ENCODE results near the gene AGAP2. TPM values are rescaled to one million over a fixed set of nuclear protein-coding genes. Genes with fewer than 3 reads are reported as not detected.
"Not testable (repeated sequence)": the region's sequence is repeated elsewhere in the genome, so short reads cannot be mapped to it uniquely, and the experiment has no call there.

Gene AGAP2
- polyA plus RNA-seq, 3 donors from 2014 or later = 1.4 to 10.5 (median 3.2) TPM

GRCh38 chr12:57726151-57726883 lies 12.2 kb downstream of the AGAP2 start:
- H3K27ac Mint-ChIP-seq = peak overlapping the region in 1 of 6 donors; percentile 61
- DNase-seq = peak in 1 of 3 donors; percentile 31
- H3K4me3 Mint-ChIP-seq = peak overlapping the region in 2 of 5 donors; percentile 69 to 78
- H3K4me1 Mint-ChIP-seq = peaks cover 6 to 10% of the 10 kb centered on the region in 2 donors
- H3K27me3 Mint-ChIP-seq (ENCODE audit: low read depth in 3 of 3) = peaks cover 0 to 6% (median 2%) of the 10 kb centered on the region in 3 donors
- no peaks in the 10 kb centered on the region for H3K9me3 Mint-ChIP-seq
- peaks cover 12 to 36% (median 18%) of the 10 kb centered on the region in 3 donors for H3K36me3 Mint-ChIP-seq

DNA sequence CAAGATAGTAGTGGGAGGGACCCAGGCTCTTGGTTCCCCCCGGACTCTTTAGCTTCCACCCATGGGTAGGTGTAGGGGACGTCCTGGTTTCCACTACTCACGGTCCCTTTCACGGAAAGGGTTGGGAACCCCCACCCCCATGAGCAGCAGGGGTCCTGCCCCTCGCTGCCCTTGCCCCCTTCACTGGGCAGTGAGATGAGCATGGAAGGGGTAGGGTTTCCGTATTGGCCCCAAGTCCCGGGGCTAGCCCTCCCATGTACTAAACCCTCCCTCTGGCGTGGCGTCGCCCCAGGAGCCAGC lies 12.7 kb downstream of the AGAP2 start:
- no peak for DNase-seq
- Mint-ChIP-seq H3K9me3 (no peaks in the 10 kb centered on the region), H3K27me3 (ENCODE audit: low read depth in 3 of 3) (peaks cover 2 to 6% (median 2%) of the 10 kb centered on the region in 3 donors), H3K4me3 (no peak overlapping the region), H3K4me1 (peaks cover 6 to 10% of the 10 kb centered on the region in 2 donors), H3K36me3 (peaks cover 9 to 34% (median 15%) of the 10 kb centered on the region in 3 donors), H3K27ac (no peak overlapping the region)

DNA sequence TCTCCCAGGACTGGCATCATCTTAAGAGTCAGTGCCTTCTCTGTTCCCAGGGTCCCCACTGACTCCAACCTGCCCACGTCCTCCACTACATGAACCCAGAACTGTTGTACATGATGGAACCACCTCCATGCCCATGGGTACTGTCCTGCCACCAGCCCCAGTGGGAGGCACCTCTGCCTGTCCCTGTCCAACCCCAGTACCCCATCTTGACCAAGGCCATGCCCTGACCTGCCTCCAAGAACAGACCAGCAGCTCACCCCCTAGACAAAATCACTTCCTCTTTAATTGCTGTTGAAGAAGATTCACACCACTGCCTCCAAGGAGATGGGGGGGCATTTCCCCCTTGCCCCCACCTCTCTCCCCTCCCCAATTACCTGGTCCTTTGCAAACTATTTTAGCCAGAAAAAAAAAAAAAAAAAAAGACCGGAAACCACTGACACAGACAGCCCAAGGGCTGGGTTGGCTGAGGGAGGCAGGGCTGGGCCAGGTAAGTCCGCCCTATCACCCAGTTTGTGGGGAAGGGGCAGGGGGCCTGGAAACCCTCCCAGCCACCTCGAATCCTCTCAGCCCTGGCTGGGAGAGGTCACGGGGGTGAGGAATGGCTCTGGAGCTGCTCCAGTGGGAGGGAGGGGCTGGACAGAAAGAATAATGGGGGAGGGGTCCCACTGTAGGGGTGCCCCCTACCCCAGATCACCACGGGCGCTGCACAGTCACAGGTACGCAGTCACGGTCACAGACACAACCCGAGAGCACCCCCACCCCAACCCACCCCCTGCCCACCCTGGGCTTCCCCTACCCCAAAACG lies 13.4 kb downstream of the AGAP2 start:
- no peak for DNase-seq
- peaks cover 6 to 10% of the 10 kb centered on the region in 2 donors for H3K4me1 Mint-ChIP-seq
- H3K27ac Mint-ChIP-seq = peak overlapping the region in 5 of 6 donors; percentile 13 to 69 (median 65)
- H3K9me3 Mint-ChIP-seq = no peaks in the 10 kb centered on the region
- H3K27me3 Mint-ChIP-seq (ENCODE audit: low read depth in 3 of 3) = peaks cover 2 to 6% (median 2%) of the 10 kb centered on the region in 3 donors
- peak overlapping the region in 1 of 5 donors; percentile 18 for H3K4me3 Mint-ChIP-seq
- H3K36me3 Mint-ChIP-seq = peaks cover 9 to 29% (median 13%) of the 10 kb centered on the region in 3 donors

DNA sequence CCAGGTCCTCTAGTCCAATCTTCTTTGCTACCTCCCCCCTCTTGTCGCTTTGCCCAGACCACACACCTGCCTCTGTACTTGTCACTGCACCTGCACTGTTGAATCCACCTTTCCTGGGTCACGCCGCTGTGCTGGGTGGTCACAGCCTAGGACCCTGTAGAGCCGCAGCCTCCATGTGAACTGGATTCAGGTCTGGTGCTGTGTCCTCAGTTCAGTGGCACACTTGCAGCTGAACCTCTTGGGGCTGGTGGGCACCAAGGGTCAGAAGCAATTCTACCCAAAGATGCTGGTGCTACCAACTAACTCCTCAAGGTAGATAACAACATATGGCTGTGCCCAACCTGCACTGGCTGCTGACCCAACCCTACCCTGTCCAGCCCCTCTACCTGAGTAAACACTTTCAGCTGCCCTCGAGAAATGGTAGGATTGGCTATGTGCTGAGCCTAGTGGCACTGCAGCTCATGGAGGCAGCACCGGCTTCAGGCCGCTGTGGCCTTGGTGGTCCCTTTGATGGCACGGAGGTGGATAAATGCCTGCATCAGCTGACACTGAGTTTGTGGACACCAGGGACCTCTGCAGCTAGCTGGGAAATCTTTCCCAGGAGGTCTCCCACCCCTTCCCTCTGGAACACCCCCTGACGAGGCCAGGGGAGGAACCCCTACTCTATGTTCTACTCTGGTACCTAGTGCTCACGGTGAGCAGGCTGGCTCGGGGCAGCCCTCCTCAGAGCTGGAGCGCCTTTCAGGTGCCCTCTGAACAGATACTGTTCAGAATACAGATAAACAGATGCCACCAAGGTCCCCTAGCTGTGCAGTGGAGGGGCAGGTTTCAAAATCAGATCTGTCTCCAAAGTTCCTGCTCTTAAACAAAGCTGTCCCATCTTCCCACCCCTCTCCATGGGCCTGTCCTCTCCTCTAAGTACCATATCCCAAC lies 14.3 kb downstream of the AGAP2 start:
- peaks cover 2 to 6% (median 2%) of the 10 kb centered on the region in 3 donors for H3K27me3 Mint-ChIP-seq (ENCODE audit: low read depth in 3 of 3)
- H3K4me3 Mint-ChIP-seq = no peak overlapping the region
- peaks cover 6 to 10% of the 10 kb centered on the region in 2 donors for H3K4me1 Mint-ChIP-seq
- H3K27ac Mint-ChIP-seq = peak overlapping the region; percentile 55 to 71 (median 67)
- DNase-seq = no peak
- H3K9me3 Mint-ChIP-seq = no peaks in the 10 kb centered on the region
- peaks cover 12 to 30% (median 14%) of the 10 kb centered on the region in 3 donors for H3K36me3 Mint-ChIP-seq

- peak overlapping the region in 5 of 6 donors; percentile 8 to 60 (median 46) for H3K27ac Mint-ChIP-seq
- H3K36me3 Mint-ChIP-seq = peaks cover 13 to 33% (median 16%) of the 10 kb centered on the region in 3 donors
- peaks cover 2 to 6% (median 2%) of the 10 kb centered on the region in 3 donors for H3K27me3 Mint-ChIP-seq (ENCODE audit: low read depth in 3 of 3)
- H3K4me3 Mint-ChIP-seq = no peak overlapping the region
- H3K4me1 Mint-ChIP-seq = peaks cover 6 to 10% of the 10 kb centered on the region in 2 donors
- no peaks in the 10 kb centered on the region for H3K9me3 Mint-ChIP-seq
- no peak for DNase-seq
These were observed 14.9 kb downstream of the AGAP2 start for GRCh38 chr12:57723630-57723962.

DNA sequence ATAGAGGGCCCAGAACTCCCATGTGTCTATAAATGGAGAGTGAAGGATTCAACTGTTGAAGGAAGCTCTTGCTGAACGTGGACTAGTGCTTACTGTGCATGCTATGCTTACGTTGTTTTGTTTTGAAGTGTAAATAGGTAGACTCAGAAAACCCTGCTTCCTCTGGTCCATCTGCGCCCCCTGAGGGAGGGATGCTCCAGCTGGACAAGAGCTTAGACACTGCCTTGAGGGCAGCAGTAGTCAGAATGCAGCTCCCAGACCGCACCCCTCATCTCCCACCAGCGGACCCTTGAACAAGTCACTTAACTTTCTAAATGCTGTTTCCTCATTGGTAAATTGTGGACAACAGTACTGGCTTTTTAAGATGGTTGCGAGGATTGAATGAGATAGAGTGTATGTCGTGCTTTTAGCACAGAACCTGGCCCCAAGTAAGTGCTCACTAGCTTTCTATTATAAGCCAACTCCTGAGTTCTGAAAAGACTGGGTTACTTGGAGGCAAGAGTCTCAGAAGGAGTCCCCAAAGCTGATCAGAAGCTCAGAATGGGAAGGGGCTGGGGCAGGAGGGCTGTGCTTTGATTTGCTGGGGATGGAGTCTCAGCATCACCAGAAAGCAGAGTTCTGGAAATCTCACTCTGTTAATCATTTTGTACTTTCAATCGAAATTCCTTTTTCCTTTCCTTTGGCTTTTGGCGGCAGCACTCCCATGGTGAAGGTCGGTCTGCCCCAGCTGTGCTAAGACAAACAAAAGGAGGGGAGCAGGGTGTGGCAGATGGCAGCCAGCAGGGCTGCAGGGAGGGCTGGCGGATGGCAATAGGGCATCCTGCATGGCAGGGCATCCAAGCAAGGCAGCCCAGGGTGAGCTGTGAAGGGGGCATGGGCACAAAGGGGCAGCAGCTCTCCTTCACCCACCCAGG lies 15.6 kb downstream of the AGAP2 start:
- Mint-ChIP-seq H3K36me3 (peaks cover 12 to 30% (median 14%) of the 10 kb centered on the region in 3 donors), H3K9me3 (no peaks in the 10 kb centered on the region), H3K4me3 (no peak overlapping the region), H3K27me3 (ENCODE audit: low read depth in 3 of 3) (peaks cover 2 to 6% (median 2%) of the 10 kb centered on the region in 3 donors), H3K27ac (peak overlapping the region in 5 of 6 donors; percentile 8 to 70 (median 55)), H3K4me1 (peaks cover 6 to 10% of the 10 kb centered on the region in 2 donors)
- DNase-seq = no peak

DNA sequence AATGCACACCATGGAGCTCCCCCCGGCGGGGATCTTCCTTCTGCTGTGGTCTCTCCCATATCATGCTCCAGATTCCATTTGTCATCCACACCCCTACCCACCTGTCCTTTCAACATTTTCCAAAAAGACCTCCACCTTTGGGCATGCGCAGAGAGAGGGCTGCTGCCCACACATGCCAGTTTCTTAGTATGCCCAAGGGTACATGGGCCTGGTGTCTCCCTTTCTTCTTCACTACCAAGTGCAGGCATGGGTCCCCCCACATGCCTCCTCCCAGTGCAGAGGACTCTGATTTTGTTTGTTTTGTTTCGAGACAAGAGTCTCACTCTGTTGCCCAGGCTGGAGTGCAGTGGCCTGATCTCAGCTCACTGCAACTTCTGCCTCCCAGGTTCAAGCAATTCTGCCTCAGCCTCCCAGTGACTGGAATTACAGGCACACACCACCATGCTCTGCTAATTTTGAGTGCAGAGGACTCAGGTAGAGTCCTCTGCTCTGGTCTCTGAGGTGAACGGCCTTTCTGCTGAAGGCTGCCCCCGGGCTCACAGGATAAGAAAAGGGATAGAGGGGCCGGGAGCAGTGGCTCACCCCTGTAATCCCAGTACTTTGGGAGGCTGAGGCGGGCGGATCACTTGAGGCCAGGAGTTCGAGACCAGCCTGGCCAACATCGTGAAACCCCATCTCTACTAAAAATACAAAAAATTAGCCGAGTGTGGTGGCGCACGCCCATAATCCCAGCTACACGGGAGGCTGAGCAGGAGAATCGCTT lies 16.5 kb downstream of the AGAP2 start:
- H3K9me3 Mint-ChIP-seq; DNase-seq; H3K27me3 Mint-ChIP-seq (ENCODE audit: low read depth in 3 of 3); H3K4me3 Mint-ChIP-seq; H3K4me1 Mint-ChIP-seq: not testable (repeated sequence)
- H3K36me3 Mint-ChIP-seq = peaks cover 12 to 32% (median 14%) of the 10 kb centered on the region in 3 donors
- peak overlapping the region in 2 of 6 donors; percentile 26 to 59 for H3K27ac Mint-ChIP-seq

DNA sequence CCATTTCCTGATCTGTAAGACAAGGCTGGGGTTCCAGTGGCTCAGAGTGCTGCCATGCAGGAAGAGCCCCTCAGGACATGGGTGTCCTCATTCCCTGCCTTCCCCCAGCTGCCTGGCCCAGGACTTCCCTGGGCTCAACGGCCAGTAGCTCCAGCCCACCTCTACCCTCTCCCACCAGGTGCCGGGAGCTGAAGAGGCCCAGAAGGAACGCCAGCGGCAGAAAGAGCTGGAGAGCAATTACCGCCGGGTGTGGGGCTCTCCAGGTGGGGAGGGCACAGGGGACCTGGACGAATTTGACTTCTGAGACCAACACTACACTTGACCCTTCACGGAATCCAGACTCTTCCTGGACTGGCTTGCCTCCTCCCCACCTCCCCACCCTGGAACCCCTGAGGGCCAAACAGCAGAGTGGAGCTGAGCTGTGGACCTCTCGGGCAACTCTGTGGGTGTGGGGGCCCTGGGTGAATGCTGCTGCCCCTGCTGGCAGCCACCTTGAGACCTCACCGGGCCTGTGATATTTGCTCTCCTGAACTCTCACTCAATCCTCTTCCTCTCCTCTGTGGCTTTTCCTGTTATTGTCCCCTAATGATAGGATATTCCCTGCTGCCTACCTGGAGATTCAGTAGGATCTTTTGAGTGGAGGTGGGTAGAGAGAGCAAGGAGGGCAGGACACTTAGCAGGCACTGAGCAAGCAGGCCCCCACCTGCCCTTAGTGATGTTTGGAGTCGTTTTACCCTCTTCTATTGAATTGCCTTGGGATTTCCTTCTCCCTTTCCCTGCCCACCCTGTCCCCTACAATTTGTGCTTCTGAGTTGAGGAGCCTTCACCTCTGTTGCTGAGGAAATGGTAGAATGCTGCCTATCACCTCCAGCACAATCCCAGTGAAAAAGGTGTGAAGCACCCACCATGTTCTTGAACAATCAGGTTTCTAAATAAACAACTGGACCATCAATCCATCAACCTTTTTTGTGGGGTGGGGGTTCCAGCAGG lies 17.6 kb downstream of the AGAP2 start:
- H3K27me3 Mint-ChIP-seq (ENCODE audit: low read depth in 3 of 3) = peaks cover 2 to 3% (median 2%) of the 10 kb centered on the region in 3 donors
- peak overlapping the region in 3 of 6 donors; percentile 22 to 59 (median 26) for H3K27ac Mint-ChIP-seq
- H3K4me3 Mint-ChIP-seq = no peak overlapping the region
- no peak for DNase-seq
- peaks cover 6 to 10% of the 10 kb centered on the region in 2 donors for H3K4me1 Mint-ChIP-seq
- H3K36me3 Mint-ChIP-seq = peaks cover 12 to 32% (median 14%) of the 10 kb centered on the region in 3 donors
- no peaks in the 10 kb centered on the region for H3K9me3 Mint-ChIP-seq

GRCh38 chr12:57719777-57720605 lies 18.6 kb downstream of the AGAP2 start:
- H3K9me3 Mint-ChIP-seq = no peaks in the 10 kb centered on the region
- no peak overlapping the region for H3K27ac Mint-ChIP-seq
- peaks cover 2 to 3% (median 2%) of the 10 kb centered on the region in 3 donors for H3K27me3 Mint-ChIP-seq (ENCODE audit: low read depth in 3 of 3)
- peaks cover 12 to 36% (median 18%) of the 10 kb centered on the region in 3 donors for H3K36me3 Mint-ChIP-seq
- no peak overlapping the region for H3K4me3 Mint-ChIP-seq
- no peak for DNase-seq
- peaks cover 5 to 9% of the 10 kb centered on the region in 2 donors for H3K4me1 Mint-ChIP-seq

DNA sequence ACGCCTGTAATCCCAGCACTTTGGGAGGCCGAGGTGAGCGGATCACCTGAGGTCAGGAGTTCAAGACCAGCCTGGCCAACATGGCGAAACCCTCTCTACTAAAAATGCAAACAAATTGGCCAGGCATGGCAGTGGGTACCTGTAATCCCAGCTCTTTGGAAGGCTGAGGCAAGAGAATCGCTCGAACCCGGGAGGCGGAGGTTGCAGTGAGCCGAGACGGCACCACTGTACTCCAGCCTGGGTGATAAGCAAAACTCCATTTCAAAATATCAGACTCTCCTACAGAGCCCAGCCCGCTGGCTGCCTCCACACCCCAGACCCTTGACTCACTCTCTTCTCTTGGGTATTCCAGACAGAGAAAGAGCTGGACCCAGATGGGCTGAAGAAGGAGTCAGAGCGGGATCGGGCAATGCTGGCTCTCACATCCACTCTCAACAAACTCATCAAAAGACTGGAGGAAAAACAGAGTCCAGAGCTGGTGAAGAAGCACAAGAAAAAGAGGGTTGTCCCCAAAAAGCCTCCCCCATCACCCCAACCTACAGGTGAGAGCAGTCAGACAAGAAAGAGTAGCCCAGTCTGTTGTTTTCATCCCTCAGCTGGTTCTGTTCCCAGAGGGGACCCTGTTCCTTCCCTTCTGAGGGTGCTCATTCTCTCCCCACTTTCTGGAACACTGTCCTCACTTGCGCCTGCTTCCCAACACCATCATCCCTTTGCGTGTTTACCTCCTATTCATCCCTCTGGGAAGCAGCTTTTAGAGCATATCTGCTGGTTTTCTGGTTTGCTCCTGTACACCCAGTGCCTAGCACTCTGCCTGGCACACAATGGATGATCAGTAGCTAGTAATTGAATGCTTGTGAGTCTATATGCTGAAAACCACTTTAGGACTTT lies 19.7 kb downstream of the AGAP2 start:
- Mint-ChIP-seq H3K36me3 (peaks cover 12 to 36% (median 18%) of the 10 kb centered on the region in 3 donors), H3K4me3 (no peak overlapping the region), H3K4me1 (peaks cover 0 to 5% of the 10 kb centered on the region in 2 donors), H3K27ac (no peak overlapping the region), H3K27me3 (ENCODE audit: low read depth in 3 of 3) (peaks cover 2 to 3% (median 2%) of the 10 kb centered on the region in 3 donors), H3K9me3 (no peaks in the 10 kb centered on the region)
- no peak for DNase-seq
